GM12878 (cell line): ENCODE measurements around the gene DRC1. TPM values are rescaled to one million over a fixed set of nuclear protein-coding genes. Genes with fewer than 3 reads are reported as not detected.
A peak's percentile ranks its signal among the peaks of the same experiment; 100 is the strongest.

Experiments used
- ATAC-seq: fragments of 200-7000 bp; cut with Tn5 transposase; 3 replicates; pipeline ENCODE4 v1.9.1; 2020; ENCODE audit warnings: mild to moderate bottlenecking, moderate library complexity
- BruUV-seq: library from RNA; stranded (reverse); fragments of 400-500 nt; replicated peaks from 2 replicates; lab custom pipeline; 2021; lab: Mats Ljungman, UMichigan
- CTCF ChIA-PET: fragments of 300-600 bp; sonication (Branson Sonifier 250); formaldehyde crosslinking; extraction: SDS; loops from one replicate; lab custom pipeline; 2021; ENCODE audit warnings: inconsistent platforms; lab: Yijun Ruan, JAX
- POLR2A ChIA-PET: fragments of 350-600 bp; formaldehyde crosslinking; extraction: SDS; loops from one replicate; lab custom pipeline; 2021; ENCODE audit warnings: inconsistent platforms; lab: Charles Lee
- RAD21 ChIA-PET: fragments of 300-600 bp; sonication (Branson Sonifier 250); formaldehyde crosslinking; loops from one replicate; lab custom pipeline; 2023; ENCODE audit warnings: antibody characterized with exemption; ENCODE audit not compliant: unreplicated experiment; lab: Charles Lee
- SMC1A ChIA-PET: fragments of 300-600 bp; sonication (Branson Sonifier 250); formaldehyde crosslinking; loops from one replicate; lab custom pipeline; 2023; ENCODE audit not compliant: unreplicated experiment, uncharacterized antibody; lab: Charles Lee
- DNase-seq: peaks from one replicate; pipeline ENCODE4 v3.0.0-alpha.2; 2011; ENCODE audit warnings: low read depth, low spot score
- FAIRE-seq: peaks from 3 replicates; lab custom pipeline; 2011; peaks lifted over from hg19 to GRCh38; lab: Jason Lieb, UNC
- H2AFZ ChIP-seq: 2 replicates; pipeline ENCODE4 v1.6.0; 2011; ENCODE audit warnings: low read depth, low read length, control low read depth; ENCODE audit not compliant: control insufficient read depth
- H3K27ac ChIP-seq: 2 replicates; pipeline ENCODE4 v1.5.1; 2011; ENCODE audit warnings: control low read depth; ENCODE audit not compliant: control insufficient read depth, insufficient read depth
- H3K27me3 ChIP-seq, 2 experiments: replicated peaks in 1 of 2; 2 replicates each; pipeline versions ENCODE4 v1.6.0 to v1.6.1; 2011; ENCODE audit warnings: low read length in 1 of 2; ENCODE audit not compliant: control insufficient read depth in 2 of 2, insufficient read depth in 2 of 2
- H3K36me3 ChIP-seq, 2 experiments: 2 replicates each; pipeline ENCODE4 v1.5.1; 2011; ENCODE audit warnings: low read length in 1 of 2; ENCODE audit not compliant: control insufficient read depth in 2 of 2, insufficient read depth in 2 of 2
- H3K4me1 ChIP-seq: 2 replicates; pipeline ENCODE4 v1.6.1; 2011; ENCODE audit warnings: mild to moderate bottlenecking, low read length, moderate library complexity, mixed read lengths; ENCODE audit not compliant: control insufficient read depth, insufficient read depth
- H3K4me2 ChIP-seq: 2 replicates; pipeline ENCODE4 v1.6.0; 2011; ENCODE audit warnings: control low read depth; ENCODE audit not compliant: control insufficient read depth, insufficient read depth
- H3K4me3 ChIP-seq: fragments of 200-600 bp; sonication (generic); 2 replicates; pipeline ENCODE4 v1.5.1; 2016
- H3K79me2 ChIP-seq: 2 replicates; pipeline ENCODE4 v1.6.0; 2011; ENCODE audit warnings: low read length; ENCODE audit not compliant: control insufficient read depth, insufficient read depth
- H3K9ac ChIP-seq: 2 replicates; pipeline ENCODE4 v1.8.0; 2011; ENCODE audit warnings: low read length, control low read depth, mixed read lengths; ENCODE audit not compliant: control insufficient read depth, insufficient read depth
- H3K9me3 ChIP-seq: replicated peaks from 3 replicates; pipeline ENCODE4 v1.5.1; 2011; ENCODE audit warnings: mild to moderate bottlenecking, low read length; ENCODE audit not compliant: control insufficient read depth, insufficient read depth
- H4K20me1 ChIP-seq: 2 replicates; pipeline ENCODE4 v1.6.0; 2011; ENCODE audit not compliant: control insufficient read depth, insufficient read depth
- CEBPZ ChIP-seq: fragments of 150-350 bp; IDR thresholded peaks from 2 replicates; pipeline ENCODE4 v1.6.1; 2016; ENCODE audit warnings: low read depth, low read length
- CHD2 ChIP-seq: IDR thresholded peaks from 2 replicates; pipeline ENCODE4 v1.6.1; 2011; ENCODE audit warnings: low read depth, low read length, improper control_type of control experiment, borderline replicate concordance
- CREM ChIP-seq: IDR thresholded peaks from 2 replicates; pipeline ENCODE4 v1.6.1; 2014; ENCODE audit warnings: antibody characterized with exemption, low read depth
- E2F8 ChIP-seq: fragments of 450-650 bp; IDR thresholded peaks from 2 replicates; pipeline ENCODE4 v1.6.1; 2018; ENCODE audit warnings: mild to moderate bottlenecking, low read depth, moderate library complexity; ENCODE audit not compliant: partially characterized antibody
- EGR1 ChIP-seq, 2 experiments: IDR thresholded peaks; 1 replicate in 1 of 2; 2 replicates in 1 of 2; pipeline ENCODE4 v1.6.1; 2011 to 2012; ENCODE audit warnings: low read depth in 2 of 2, low read length in 2 of 2, borderline replicate concordance in 1 of 2, mild to moderate bottlenecking in 1 of 2, moderate library complexity in 1 of 2
- HDAC2 ChIP-seq: fragments of 200-600 bp; sonication (generic); IDR thresholded peaks from 2 replicates; pipeline ENCODE4 v1.6.1; 2017
- IKZF1 ChIP-seq: fragments of 450-650 bp; conservative IDR thresholded peaks from 2 replicates; pipeline ENCODE4 v1.6.1; 2017; ENCODE audit warnings: antibody characterized with exemption, mild to moderate bottlenecking
- MEF2B ChIP-seq: fragments of 450-650 bp; IDR thresholded peaks from 2 replicates; pipeline ENCODE4 v1.6.1; 2018; ENCODE audit warnings: mild to moderate bottlenecking, moderate library complexity; ENCODE audit not compliant: partially characterized antibody, poor library complexity, severe bottlenecking
- PML ChIP-seq: IDR thresholded peaks from 2 replicates; pipeline ENCODE4 v1.6.1; 2012; ENCODE audit warnings: low read length, inconsistent platforms
- POLR2A ChIP-seq: IDR thresholded peaks from 2 replicates; pipeline ENCODE4 v1.6.1; 2011; ENCODE audit warnings: low read depth, mild to moderate bottlenecking, low read length
- POLR2AphosphoS2 ChIP-seq: IDR thresholded peaks from 2 replicates; pipeline ENCODE4 v1.6.1; 2011; ENCODE audit warnings: low read depth, mild to moderate bottlenecking, low read length, improper control_type of control experiment, moderate library complexity
- POU2F2 ChIP-seq: IDR thresholded peaks from 3 replicates; pipeline ENCODE4 v1.6.1; 2011; ENCODE audit warnings: low read depth, mild to moderate bottlenecking, low read length, borderline replicate concordance
- RAD51 ChIP-seq: fragments of 450-650 bp; IDR thresholded peaks from 2 replicates; pipeline ENCODE4 v1.6.1; 2016; ENCODE audit warnings: moderate library complexity, mild to moderate bottlenecking, inconsistent platforms
- RELB ChIP-seq: fragments of 450-650 bp; IDR thresholded peaks from 2 replicates; pipeline ENCODE4 v1.6.1; 2017; ENCODE audit warnings: low read depth, mild to moderate bottlenecking, moderate library complexity
- RUNX3 ChIP-seq: IDR thresholded peaks from 2 replicates; pipeline ENCODE4 v1.6.1; 2012; ENCODE audit warnings: low read length, inconsistent platforms
- SUPT20H ChIP-seq: IDR thresholded peaks from 2 replicates; pipeline ENCODE4 v1.6.1; 2011; ENCODE audit warnings: low read depth, mild to moderate bottlenecking, low read length, moderate library complexity, borderline replicate concordance; ENCODE audit not compliant: control insufficient read depth
- SUZ12 ChIP-seq: fragments of 200-600 bp; sonication (generic); IDR thresholded peaks from one replicate; pipeline ENCODE4 v1.6.1; 2018; ENCODE audit warnings: antibody characterized with exemption, mild to moderate bottlenecking; ENCODE audit not compliant: unreplicated experiment
- TCF12 ChIP-seq: IDR thresholded peaks from 2 replicates; pipeline ENCODE4 v1.6.1; 2011; ENCODE audit warnings: low read depth, mild to moderate bottlenecking, low read length
- WRNIP1 ChIP-seq: IDR thresholded peaks from 2 replicates; pipeline ENCODE4 v1.6.1; 2011; ENCODE audit warnings: low read depth, low read length, improper control_type of control experiment, borderline replicate concordance
- WGBS: methylation state at CpG from one replicate; pipeline ENCODE4 v1.1.6; 2016; ENCODE audit warnings: low lambda C conversion rate; ENCODE audit not compliant: insufficient replicate concordance, insufficient coverage; ENCODE audit errors: missing lambda C conversion rate; 5-methylcytosine and 5-hydroxymethylcytosine counted together
- in situ Hi-C: fragments of 300-500 bp; cut with MboI; formaldehyde crosslinking; loops from 9 replicates; pipeline ENCODE4 v1.14.3; 2018; ENCODE audit warnings: mixed read lengths
- intact Hi-C: fragments of 100-400 bp; cut with micrococcal nuclease; formaldehyde crosslinking; loops from one replicate; pipeline ENCODE4 v1.14.2; 2022; ENCODE audit not compliant: unreplicated experiment
- polyA plus RNA-seq, 11 experiments: library from polyadenylated mRNA; depleted of rRNA in 4 of 11; unstranded in 6 of 11; stranded (reverse) in 5 of 11; fragments of >200 nt; fragmentation: Nextera tagmentation in 4 of 11; fragmentation: Illumina TruSeq in 1 of 11; extraction: Ambion mirVana in 4 of 11; extraction: Trizol in 1 of 11; gene quantifications; 1 replicate in 1 of 11; 2 replicates in 10 of 11; pipeline versions ENCODE4 v1.2.1 to v1.2.3, GENCODE V29; 2011 to 2016; ENCODE audit warnings: inconsistent platforms in 2 of 11, missing spikeins in 2 of 11, low read depth in 1 of 11
- total RNA-seq, 4 experiments: library from RNA; depleted of rRNA in 3 of 4; stranded (reverse); fragments of >200 nt in 3 of 4; fragmentation: Illumina TruSeq in 1 of 4; extraction: Trizol in 1 of 4; gene quantifications; 2 replicates each; pipeline versions ENCODE4 v1.2.1 to v1.2.3, GENCODE V29; 2013 to 2021

Gene DRC1
- total and polyA plus RNA-seq, 10 of the 15 experiments (the other 5 are each of a cell fraction or from before 2014, with no cell fraction given), result 0.03 TPM; not detected in 9

GRCh38 chr2:26414311-26414710, 12.6 kb downstream of the DRC1 start:
- Histone ChIP-seq H3K79me2 (no peaks in the 10 kb centered on the region), H2AFZ (no peak overlapping the region), H3K9ac (no peak overlapping the region), H3K4me1 (peaks cover 10% of the 10 kb centered on the region), H3K27ac (no peak overlapping the region), H3K36me3 (no peaks in the 10 kb centered on the region), H3K4me2 (no peak overlapping the region), H4K20me1 (no peaks in the 10 kb centered on the region), H3K4me3 (no peak overlapping the region), H3K9me3 (no peaks in the 10 kb centered on the region), H3K27me3 (no peaks in the 10 kb centered on the region)
- WGBS, result 83% methylated on average over 3 of the region's 3 CpGs
- BruUV-seq, result no TSS peak
- TF ChIP-seq SUZ12 (no peak), RELB (no peak), POU2F2 (no peak), IKZF1 (no peak), POLR2AphosphoS2 (no peak), TCF12 (no peak), CEBPZ (no peak), EGR1 (IDR thresholded peaks at IDR 0.05; ENCODE audit: borderline replicate concordance in 1 of 2, low read depth in 2 of 2, low read length in 2 of 2) (no peak), SUPT20H (no peak), MEF2B (no peak), E2F8 (no peak), CHD2 (no peak), CREM (no peak), RUNX3 (no peak), RAD51 (no peak), POLR2A (no peak), HDAC2 (no peak), PML (no peak), WRNIP1 (no peak)
- ChIA-PET SMC1A (interaction anchor here (0.7 kb wide), 1 partner anchor 16 kb away, joined by 3 read pairs; no protein-coding TSS in a partner anchor), POLR2A (no interaction called here), RAD21 (no interaction called here), CTCF (interaction anchor here (0.9 to 1.0 kb wide), 2 partner anchors 23 to 164 kb away, joined by 3 read pairs; no protein-coding TSS in a partner anchor)
- ATAC-seq (peak; percentile 18; the same call in 2 of the 3 replicates), DNase-seq (no peak), FAIRE-seq (no peak)
- intact Hi-C loops (no loop called here), in situ Hi-C loops (no loop called here)
